GM21529 (cell line): Measurements from ENCODE around the gene ECSIT.
"Not testable (repeated sequence)": the region's sequence is repeated elsewhere in the genome, so short reads cannot be mapped to it uniquely, and the experiment has no call there.

ENCODE experiments used
- ATAC-seq: cut with Tn5 transposase; IDR thresholded peaks from one replicate; pipeline ENCODE4 v1.9.1; 2021; ENCODE audit not compliant: unreplicated experiment

The ECSIT gene, protein sequence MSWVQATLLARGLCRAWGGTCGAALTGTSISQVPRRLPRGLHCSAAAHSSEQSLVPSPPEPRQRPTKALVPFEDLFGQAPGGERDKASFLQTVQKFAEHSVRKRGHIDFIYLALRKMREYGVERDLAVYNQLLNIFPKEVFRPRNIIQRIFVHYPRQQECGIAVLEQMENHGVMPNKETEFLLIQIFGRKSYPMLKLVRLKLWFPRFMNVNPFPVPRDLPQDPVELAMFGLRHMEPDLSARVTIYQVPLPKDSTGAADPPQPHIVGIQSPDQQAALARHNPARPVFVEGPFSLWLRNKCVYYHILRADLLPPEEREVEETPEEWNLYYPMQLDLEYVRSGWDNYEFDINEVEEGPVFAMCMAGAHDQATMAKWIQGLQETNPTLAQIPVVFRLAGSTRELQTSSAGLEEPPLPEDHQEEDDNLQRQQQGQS

DNA sequence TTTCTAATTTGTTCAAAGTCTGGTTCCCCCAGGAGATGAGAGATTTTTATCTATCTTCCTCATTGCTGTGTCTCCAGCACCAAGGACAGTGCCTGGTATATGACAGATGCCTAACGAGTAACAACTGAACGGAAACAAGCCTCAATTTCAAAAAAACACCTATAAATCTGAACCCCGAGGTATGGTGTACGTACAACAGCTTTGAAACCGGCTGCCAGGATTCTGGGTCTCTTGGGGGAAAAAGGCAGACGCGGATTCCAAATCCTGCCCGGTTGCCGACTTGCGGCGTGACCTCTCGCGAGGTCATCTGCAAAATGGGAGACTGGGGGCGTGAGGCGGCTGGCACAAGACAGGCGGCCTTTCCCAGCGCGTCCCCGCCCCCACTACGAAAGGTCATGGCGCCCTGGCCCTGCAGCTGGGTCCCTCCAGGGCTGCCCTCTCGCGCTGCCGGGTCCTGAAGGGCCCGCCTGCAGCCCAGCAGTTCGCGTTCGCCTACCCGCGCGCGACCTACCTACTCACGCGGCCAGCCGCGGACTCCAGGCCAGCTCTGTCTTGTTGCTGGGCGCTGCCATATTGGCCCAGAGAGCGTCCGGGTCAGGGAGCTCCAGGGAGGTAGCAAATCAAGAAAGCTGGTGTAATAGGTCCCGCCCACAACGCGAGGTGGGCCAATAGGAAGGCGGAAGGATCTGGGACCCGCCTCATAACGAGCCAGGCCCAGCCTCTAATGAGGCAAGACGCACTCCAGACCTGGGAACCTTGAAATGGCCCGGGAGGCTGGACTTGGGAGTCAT, at the start of gene ECSIT:
TSS of gene ECSIT (minus strand) at position 584 of the 791 bp plus-strand sequence. CDS start 9,964 bp downstream, outside the sequence.
- peak; percentile 96 for ATAC-seq

DNA sequence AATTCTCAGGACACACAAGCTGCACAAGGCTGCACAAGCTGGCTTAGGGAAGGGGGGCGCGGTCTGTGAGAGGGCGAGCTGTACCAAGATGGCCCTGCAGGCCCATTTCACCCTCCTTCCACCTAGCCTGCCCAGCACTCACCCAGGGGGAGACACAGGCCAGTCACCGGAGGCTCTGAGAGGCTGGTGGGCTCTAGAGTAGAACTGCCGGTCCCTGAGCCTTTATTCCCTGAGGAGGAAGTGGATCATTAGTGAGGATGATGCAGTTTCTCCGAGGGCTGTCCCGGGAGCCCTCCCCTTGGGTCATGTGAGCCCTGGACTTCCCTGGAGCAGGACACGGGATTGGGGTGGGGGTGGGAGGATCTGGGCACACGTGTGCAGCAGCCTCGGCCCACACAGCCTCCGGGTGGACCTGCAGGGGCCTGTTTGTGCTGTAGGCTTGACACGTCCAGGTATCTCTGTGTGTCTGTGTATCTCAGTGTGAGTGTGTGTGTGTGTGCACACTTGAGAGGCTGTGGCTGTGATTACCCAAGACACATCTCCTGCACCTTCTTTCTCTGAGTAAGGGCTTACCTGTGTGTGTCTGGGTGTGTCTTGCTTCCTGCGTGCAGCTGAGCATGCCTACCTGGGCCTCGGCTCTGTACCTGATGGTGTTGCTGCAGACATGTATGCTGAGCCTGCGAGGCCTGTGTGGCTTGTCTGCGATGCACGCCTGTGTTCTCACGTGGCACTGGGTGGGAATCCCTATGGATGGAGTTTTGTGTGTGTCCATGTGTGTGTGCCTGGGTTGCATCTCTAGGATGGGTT, 48.7 kb upstream of the ECSIT start, which contains the start of gene ACP5:
TSS of gene ACP5 (minus strand) at position 195 of the 807 bp plus-strand sequence. CDS start 328 bp downstream, outside the sequence.
- no peak for ATAC-seq

DNA sequence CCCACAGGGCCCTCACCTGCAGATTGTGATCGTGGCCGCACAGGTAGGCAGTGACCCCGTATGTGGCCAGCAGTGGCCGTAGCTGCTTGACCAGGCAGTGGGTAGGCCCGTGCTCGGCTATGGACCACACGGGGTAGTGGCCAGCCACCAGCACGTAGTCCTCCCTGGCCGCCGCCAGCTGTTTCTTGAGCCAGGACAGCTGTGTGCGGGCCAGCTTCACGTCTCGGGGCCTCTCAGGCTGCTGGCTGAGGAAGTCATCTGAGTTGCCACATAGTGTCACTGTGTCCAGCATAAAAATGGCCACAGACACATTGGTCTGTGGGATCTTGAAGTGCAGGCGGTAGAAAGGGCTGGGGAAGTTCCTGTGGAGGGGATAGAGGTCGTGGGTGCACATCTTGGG, 47.3 kb upstream of the ECSIT start:
- ATAC-seq, result no peak

DNA sequence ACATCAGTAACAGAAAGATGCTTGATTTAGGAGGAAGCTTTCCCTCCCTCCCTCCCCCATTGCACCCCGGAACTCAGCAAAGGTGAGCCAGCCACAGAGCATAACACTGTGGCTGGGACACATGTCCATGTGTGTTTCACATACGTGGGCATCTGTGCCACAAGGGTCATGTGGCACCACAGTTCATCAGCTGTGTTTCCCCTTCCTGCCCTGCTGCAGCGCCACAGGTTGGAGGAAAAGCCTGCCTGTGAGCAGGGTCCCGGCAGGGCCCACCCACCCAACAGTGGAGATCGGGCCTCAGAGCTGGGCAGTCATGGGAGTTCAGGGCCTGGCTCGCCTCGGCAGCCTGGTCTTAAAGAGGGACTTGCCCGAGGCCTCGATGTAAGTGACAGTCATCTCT, 45.8 kb upstream of the ECSIT start:
- ATAC-seq, result no peak

DNA sequence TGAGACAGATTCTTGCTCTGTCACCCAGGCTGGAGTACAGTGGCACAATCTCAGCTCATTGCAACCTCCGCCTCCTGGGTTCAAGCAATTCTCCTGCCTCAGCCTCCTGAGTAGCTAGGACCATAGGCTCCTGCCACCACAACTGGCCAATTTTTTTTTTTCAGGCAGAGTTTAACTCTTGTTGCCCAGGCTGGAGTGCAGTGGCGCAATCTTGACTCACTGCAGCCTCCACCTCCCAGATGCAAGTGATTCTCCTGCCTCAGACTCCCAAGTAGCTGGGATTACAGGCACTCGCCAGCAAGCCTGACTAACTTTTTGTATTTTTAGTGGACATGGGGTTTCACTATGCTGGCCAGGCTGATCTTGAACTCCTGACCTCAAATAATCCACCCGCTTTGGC, 44.8 kb upstream of the ECSIT start:
- not testable (repeated sequence) for ATAC-seq

DNA sequence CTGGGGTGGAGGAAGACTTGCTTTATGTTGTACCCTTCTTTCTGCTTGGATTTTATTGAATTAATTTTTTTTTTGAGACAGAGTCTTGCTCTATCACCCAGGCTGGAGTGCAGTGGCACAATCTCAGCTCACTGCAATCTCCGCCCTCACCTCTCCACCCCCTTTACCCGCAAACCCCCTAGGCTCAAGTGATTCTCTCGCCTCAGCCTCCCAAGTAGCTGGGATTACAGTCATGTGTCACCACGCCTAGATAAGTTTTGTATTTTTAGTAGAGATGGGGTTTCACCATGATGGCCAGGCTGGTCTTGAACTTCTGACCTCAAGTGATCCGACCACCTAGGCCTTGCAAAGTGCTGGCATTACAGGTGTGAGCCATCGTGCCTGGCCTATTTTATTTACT, 44.4 kb upstream of the ECSIT start:
- not testable (repeated sequence) for ATAC-seq

DNA sequence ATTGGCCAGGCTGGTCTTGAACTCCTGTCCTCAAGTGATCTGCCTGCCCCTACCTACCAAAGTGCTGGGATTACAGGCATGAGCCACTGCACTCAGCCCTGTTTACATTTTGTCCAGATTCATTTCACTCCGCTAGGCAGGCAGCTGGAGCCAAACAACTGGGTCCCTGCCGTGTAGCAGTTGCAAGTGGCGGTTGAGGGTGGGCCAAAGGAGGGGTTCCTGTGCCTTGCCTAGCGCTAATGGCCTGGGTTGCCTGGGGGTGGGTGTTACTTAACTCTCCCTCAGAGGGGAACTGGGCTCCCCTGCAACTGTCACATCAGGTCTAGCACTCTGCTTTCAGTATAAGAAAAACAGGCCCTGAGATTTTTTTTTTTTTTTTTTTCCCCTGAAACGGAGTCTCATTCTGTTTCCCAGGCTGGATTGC, 41.1 kb upstream of the ECSIT start:
- no peak for ATAC-seq

DNA sequence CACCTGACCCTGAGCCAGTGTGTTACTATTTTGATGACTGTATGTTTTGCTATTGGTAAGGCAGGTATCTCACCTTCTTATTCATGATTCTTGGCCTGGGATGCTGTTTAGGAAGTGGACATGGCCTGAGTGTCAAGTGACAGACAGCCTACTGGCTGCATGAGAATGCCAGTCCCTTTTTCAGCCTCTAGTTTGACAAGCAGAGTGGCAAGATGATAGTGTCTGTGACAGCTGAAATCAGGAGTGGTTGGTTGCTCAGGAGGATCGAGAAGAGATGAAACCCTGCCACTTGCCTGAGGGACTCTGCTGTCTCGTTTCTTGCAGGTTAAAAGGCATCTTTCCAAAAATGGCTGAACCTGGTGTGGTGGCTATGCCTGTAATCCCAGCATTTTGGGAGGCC, 37.2 kb upstream of the ECSIT start:
- no peak for ATAC-seq

DNA sequence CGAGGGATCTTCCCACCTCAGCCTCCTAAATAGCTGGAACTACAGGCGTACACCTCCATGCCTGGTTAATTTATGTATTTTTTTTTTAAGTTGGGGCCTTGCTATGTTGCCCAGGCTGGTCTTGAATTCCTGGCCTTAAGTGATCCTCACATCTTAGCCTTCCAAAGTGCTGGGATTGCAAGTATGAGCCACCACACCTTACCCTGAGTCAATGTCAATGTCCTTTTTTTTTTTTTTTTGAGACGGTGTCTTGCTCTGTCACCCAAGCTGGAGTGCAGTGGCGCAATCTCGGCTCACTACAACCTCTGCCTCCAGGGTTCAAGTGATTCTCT, 36.7 kb upstream of the ECSIT start:
- ATAC-seq, result not testable (repeated sequence)

DNA sequence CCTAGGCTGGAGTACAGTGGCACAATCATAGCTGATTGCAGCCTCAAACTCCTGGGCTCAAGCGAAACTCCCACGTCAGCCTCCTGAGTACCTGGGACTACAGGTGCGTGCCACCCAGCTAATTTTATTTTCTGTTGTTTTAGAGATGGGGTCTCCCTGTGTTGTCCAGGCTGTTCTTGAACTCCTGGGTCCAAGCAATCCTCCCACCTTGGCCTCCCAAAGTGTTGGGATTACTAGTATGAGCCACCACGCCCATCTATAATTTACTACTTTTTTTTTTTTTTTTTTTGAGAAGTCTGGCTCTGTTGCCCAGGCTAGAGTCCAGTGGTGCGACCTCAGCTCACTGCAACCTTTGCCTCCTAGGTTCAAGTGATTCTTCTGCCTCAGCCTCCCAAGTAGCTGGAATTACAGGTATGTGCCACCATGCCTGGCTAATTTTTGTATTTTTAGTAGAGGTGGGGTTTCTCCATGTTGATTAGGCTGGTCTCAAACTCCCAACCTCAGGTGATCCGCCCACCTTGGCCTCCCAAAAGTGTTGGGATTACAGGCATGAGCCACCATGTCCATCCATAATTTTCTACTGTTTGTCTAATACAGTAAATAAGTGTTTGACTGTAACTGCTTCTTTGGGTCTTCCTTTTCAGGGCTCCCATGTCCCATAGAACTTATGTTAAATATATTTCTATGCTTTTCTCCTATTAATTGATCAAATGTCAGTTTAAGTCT, 35.3 kb upstream of the ECSIT start:
- not testable (repeated sequence) for ATAC-seq

DNA sequence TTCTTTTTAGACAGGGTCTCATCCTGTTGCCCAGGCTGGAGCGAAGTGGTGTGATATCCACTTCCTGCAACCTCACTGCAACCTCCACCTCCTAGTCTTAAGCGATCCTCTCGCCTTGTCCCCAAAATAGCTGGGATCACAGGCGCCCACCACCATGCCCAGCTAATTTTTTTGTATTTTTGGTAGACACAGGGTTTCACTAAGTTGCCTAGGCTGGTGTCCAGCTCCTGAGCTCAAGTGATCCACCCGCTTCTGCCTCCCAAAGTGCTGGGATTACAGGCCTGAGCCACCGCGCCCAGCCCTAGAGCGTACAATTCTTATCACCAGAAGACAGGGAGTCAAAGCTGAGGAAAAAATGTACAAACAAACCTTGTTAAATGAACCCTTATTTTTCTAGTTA, 34.6 kb upstream of the ECSIT start:
- ATAC-seq, result no peak

DNA sequence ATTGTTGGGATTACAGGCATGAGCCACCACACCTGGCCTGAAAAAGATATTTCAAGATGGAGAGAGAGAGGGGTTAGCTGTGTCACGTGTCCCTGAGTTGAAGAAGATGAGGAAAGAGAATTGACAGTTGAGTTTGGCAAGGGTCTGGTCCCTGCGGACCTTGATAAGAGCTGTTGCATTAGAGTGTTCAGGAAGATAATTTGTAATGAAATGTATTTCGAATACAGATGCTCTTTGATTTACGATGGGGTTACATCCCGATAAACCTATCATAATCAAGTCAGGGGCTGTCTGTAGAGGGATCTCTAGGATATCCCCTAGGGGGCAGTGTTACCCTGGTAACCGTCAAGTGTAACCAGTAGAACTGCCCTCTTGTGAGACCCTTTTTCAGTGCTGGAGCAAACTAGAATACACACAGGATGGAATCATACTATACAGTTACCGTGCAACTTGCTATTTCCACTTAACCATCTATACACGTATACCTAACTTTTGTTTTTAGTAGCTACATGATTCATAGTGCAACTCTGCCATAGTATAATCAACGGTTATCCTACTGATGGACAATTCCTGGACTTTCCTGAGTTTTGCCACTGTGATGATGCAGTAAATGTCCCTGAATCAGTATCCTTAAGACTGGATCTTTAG, 31.6 kb upstream of the ECSIT start:
- ATAC-seq, result peak; percentile 33

DNA sequence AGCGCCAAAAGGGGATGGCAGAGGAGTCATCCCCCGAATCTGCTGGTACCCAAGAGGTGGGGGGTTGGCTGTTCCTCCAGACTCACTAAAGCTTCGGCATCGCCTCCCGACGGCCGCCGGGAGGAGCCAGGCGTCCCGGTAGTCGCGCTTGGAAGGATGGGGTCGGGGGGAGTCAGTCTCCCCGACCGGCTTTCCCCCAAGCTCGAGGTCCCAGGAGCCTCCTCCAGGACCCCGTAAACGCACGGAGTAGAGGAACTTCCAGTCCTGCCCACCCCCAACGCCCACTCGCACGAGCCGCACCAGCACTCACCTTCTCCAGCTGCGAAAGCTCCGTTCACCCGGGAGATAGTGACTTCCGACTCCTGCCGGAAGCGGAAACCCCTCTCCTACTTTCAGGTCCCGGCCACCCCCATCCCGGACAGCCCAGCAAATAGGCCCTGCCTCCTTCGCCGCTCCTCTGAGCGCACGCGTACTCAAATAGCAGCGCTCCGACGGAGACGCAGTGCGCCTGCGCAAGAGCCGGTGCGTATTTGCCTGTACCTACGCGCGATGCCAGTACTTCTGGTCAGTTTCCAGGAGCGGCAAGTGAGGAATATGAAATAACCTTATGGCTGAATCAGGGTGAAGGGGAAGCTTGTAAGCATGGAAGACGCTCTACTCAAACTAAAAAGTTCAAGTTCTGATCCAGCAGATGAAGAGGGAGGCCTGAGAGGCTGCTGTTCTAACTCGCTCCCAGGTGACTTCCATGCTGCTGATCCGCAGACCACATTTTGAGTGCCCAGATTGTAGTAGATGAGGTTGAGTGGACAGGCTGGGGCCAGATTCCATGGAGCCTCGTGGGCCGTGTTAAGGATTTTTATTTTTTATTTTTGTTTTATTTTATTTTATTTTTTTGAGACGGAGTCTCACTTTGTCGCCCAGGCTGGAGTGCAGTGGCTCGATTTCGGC, 30.2 kb upstream of the ECSIT start, which contains the start of gene ELOF1:
TSS of gene ELOF1 (minus strand) at position 350 of the 948 bp plus-strand sequence. CDS start 4,883 bp downstream, outside the sequence.
- peak; percentile 65 for ATAC-seq

DNA sequence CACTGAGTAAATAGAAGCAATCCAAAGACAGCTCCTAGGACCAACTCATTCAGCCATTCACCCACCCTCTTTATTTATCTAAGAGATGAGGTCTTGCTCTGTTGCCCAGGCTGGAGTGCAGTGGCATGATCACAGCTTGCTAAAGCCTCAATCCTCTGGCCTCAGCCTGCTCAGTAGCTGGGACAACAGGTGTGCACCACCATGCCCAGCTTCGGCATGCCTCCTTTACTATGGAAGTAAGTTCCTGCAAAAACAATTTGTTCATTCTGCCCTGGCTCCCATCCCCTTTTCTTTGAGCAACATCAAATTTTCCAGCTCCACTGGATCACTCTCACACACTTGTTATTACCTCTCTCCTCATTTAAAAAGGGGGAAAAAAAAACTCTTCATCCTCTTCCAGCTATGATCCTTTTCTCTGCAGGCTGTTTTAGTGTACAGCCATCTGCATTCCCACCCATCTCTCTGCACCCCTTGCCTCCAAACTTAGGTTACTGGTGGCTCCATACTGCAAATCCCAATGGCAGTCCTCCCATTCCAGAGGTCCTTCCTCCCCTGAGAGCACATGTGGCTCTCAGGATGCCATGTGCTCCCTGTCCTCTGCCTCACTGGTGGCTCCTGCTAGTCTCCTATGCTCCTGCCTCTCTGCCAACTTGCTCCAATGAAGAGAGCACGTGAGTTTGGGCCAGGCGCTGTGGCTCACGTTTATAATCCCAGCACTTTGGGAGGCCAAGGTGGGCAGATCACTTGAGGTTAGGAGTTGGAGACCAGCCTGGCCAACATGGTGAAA, 27.9 kb upstream of the ECSIT start:
- ATAC-seq, result no peak

DNA sequence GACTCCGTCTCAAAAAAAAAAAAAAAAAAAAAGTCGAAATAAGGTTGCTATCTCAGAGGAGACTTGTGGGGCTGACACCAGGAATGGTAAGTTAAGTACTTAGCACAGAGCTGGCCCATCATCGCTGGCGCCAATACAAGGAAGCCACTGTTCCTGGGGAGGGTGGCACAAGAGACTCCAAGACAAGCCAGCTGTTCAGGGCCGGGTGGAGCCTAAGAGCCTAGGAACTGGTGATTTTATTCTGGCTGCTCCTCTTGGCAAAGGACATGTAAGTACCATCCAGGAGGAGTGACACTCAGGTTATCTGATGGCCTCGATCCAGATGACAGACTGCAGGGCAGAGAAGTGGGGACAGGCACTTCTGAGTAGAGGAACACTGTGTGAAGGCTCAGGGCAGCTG, 26.3 kb upstream of the ECSIT start:
- ATAC-seq, result no peak

DNA sequence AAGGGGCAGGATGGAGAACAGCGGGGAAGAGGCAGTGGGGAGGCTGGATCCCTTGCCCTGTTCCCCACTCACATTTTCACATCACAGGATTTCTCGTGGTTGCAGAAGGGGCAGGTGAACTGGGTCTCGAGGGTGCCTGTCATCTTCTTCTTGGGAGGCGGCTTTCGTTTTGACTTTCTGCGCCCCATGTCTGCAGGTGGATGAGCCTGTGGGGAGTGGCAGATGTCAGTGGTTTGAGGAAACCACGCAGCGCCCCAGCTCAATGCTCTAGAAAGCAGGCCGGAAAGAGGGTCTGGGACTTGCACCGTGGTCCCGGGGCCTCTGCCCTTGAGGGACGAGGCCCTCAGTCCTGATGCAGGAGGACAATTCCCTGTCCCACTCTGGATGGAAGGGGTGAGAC, 25.2 kb upstream of the ECSIT start:
- no peak for ATAC-seq

DNA sequence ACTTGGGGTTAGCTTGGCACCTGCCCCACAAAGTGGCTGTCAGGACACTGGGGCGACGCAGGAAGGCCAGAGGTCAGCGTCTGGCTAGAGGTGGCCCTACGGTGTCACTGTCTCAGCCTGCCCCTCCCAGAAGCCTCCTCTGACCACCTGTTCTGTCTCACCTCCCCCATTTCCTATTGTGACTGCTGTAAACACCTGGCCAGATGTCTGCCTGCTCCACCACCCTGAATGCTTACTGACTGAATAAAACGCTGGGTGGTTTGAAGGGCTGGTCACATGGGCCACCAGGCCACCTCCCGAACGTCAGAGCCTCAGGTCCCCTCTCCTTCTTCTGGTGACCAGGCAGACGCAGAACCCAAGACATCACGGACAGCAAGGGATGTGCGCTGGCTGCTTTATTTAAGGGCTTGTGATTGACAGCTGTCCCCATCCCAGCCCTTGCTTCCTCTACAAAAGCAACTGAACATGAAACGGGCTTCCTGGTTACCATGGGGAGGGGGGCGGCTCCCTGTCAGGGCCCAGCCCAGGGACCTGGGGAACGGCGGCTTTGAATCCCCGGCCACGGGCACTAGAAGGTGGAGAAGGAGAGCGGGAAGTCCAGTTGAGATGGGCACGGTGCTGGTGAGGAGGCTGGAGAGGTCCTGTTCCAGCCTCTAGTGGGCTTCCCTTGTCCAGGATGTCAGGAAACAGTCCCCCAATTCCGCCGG, 23.9 kb upstream of the ECSIT start:
- no peak for ATAC-seq
